HG03432 (cell line): ENCODE data around the gene RDH16.
"Not testable (repeated sequence)": the region's sequence is repeated elsewhere in the genome, so short reads cannot be mapped to it uniquely, and the experiment has no call there.

Source experiments
- ATAC-seq: cut with Tn5 transposase; IDR thresholded peaks from one replicate; pipeline ENCODE4 v1.9.1; 2021; ENCODE audit warnings: mild to moderate bottlenecking, moderate library complexity; ENCODE audit not compliant: unreplicated experiment

Gene RDH16

DNA sequence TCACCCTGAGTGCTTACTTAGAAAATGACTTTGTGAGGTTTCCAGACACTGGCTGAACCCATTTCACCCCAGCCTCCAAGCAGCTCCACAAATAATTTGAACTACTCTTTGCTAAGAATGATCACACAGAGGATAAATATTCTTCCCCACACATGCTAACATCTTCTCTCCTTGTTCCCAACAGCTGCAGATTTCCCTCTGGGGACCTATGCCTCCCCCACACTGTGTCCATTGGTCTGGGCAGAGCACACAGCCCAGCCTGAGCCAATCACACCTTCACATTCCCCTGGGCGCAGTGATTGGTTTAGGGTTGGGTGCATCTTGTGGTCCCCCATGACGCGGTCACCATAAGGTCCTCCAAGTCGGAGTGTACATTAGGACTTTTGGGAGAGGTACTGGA, 30.1 kb downstream of the RDH16 start:
- ATAC-seq = no peak

DNA sequence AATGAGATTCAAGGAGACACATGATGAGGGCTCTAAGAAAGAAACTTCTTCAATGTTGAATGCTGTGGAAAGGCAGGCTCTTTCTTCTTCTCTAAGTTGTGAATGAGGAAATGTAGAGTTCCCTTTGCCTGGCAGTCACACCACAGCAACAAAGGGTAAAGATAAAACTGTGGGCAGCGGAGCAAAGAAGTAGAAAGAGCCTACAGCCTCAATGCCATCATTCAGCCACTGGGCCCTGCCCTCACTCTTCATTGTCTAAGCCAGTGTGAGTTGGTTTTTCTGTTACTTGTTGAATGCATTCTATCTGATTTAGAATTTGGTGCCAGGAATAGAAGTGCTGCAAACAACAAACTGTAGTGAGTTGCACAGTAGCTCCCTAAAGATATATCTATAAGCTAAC, 35.4 kb downstream of the RDH16 start:
- no peak for ATAC-seq

DNA sequence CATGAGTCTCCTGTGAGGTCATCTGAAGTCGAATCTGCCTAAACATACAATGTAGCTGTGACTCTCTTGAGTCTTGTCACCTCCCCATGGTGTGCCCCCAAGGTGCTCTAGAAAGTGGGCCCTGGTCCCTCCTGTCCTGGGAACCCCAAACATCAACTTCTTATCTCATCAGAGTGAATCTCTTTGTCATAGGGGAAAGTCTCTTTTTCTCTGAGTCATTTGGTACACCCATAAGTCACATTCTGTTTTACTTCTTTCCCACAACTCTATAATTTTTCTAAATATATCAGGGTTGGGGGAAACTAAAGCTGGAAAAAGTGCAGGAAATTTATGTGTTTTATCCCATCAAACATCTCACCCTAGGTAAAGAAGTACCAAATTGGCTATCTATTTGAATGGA, 36.1 kb downstream of the RDH16 start:
- ATAC-seq = no peak

DNA sequence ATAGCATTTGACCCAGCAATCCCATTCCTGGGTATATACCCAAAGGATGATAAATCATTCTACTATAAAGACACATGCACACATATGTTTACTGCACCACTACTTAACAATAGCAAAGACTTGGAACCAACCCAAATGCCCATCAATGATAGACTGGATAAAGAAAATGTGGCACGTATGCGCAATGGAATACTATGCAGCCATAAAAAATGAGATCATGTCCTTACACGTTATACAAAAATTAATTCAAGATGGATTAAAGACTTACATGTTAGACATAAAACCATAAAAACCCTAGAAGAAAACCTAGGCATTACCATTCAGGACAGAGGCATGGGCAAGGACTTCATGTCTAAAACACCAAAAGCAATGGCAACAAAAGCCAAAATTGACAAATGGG, 39.3 kb downstream of the RDH16 start:
- not testable (repeated sequence) for ATAC-seq

DNA sequence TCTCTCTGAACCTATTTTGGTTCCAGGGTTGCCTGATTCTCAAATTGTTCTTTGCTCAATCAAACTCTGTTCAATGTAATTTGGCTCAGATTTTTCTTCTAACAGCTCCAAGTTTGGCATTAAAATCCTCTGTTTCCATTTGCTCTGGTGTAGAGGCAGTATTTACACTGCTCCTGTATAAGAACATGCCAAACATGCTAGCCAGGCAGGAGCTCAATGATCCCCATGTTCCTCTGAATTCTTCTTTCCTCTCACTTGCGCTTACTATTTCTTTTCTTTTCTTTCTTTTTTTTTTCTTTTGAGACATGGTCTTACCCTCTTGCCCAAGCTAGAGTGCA, 40.4 kb downstream of the RDH16 start:
- no peak for ATAC-seq

DNA sequence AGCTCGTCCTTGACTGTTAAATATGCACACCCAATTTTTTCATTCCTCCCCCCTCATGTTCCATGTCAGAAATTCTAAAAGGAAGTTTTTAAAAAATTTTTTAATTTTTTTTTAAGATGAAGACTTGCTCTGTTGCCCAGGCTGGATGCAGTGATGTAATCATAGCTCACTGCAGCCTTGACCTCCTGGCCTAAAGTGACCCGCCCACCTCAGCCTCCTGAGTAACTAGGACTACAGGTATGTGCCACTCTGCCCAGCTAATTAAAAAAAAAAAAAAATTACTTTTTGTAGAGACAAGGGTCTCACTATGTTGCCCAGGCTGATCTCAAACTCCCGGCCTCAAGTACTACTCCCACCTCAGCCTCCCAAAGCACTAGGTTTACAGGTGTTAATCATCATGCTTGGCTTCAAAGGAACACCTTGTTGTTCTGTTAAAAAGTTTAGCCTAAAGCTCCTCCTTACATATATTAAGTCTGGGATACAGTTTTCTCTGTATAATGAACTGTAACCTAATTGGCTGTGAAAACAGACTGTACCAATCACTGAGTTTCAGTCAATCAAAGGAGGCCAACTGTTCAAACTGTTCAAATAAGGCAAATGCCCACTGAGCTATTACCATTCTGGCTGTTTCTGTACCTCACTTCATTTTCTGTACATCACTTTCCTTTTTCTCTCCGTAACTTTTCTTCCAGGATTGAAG, 41.0 kb downstream of the RDH16 start:
- no peak for ATAC-seq

DNA sequence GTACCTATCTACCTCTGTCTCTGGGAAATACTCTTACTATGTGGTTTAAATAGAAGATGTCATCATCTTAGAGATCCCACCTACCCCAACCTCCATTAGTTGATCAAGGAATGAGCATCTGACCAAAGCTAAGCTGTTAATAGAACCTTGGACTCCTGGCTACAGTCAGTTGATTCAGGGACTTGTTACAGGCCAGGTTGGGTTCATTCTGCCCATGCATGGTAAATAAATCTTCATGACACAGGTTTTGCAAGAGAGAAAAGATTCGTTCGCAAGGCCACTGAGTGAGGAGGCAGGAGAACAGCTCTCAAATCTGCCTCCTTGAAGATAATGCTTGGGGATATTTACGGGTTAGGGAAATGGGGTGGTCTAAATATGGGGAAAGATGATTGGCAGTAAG, 42.7 kb downstream of the RDH16 start:
- ATAC-seq = no peak

DNA sequence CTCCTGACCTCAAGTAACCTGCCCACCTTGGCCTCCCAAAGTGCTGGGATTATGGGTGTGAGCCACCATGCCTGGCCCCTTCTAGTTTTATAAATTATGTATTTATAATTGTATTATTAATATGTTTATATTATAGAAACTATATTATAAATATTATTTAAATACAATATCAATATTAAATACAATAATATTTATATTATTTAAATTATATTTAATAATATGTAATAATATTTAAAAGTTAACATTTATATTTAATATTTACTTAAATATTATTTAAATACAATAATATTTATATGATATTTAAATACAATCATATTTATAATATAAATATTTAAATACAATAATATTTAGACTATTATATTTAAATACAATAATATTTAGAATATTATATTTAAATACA, 43.2 kb downstream of the RDH16 start:
- ATAC-seq = no peak

DNA sequence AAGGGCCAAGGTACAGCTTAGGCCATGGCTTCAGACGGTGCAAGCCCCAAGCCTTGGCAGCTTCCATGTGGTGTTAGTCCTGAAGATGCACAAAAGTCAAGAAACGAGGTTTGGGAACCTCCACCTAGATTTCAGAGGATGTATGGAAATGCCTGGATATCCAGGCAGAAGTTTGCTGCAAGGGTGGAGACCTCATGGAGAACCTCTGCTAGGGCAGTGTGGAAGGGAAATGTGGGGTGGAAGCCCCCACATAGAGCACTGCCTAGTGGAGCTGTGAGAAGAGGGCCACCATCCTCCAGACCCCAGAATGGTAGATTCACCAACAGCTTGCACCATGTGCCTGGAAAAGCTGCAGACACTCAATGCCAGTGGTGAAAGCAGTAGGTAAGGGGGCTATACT, 48.0 kb downstream of the RDH16 start:
- ATAC-seq = not testable (repeated sequence)

DNA sequence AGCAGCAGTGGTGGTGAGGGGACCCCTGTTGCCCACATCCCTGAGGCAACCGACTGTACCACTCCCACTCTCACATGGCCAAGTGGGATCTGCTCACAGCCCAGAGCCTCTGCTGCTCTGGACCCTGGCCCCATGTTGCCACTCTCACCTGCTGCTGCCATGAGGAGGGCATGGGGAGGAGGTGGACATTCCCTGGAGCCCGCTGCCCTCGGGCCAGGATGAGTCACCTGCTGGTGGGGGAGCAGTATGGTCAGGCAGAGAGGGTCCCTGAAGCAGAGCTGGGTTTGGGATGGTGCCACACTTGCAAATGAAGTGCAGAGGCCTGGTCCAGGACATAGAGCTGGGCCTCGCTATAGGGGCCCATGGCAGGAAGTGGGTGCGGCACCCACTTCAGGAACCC, 49.3 kb downstream of the RDH16 start:
- ATAC-seq = no peak

DNA sequence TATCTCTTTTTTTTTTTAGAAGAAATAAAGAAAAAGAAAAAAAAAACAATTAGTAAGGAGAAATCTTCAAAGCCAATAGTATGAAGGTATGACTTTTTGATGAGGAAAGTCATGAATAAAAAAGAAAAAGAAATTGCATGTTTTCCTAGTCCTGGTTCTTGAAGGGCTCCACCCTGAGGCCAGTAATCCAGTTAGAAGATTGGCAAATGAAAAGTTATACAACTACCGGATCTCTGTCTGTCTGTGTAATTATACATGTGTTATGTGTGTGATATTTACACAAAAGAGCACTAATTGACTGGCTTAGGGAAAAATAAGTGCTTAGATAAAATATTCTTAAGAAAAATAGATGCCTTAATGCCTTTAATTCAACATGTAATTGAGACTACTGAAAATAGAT, 51.6 kb downstream of the RDH16 start:
- ATAC-seq = no peak

DNA sequence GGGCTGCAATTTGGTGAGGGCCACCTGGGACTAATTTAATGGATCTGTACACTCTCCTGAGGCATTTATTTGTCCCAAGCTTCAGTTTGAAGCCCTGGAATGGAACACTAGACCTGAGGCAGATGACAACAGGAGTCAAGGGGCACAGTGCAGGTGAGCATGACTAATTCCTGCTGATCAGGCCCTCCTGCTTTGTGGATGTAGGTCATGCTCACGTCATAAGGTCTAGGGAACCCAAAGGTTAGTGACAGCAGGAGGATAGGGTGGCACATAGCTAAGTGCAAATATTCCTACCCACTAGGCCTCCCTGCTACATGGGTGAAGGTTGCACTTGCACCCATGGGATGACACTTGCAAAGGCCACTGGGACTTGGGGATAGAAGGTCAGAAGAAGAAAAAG, 54.0 kb downstream of the RDH16 start:
- ATAC-seq = no peak
